GM10847 (cell line): Measurements from ENCODE around the gene RMP24.

Source experiments
- POLR2A ChIP-seq: IDR thresholded peaks from 2 replicates; pipeline ENCODE4 v1.6.1; 2011; ENCODE audit not compliant: insufficient read length; ENCODE audit errors: extremely low read depth

RMP24 gene

GRCh38 chr18:36006997-36007396 lies 34.5 kb downstream of the RMP24 start:
- no peak for TF ChIP-seq POLR2A

GRCh38 chr18:36009214-36009613 lies 36.7 kb downstream of the RMP24 start:
- no peak for TF ChIP-seq POLR2A

GRCh38 chr18:36012891-36013290 lies 40.4 kb downstream of the RMP24 start:
- no peak for TF ChIP-seq POLR2A

GRCh38 chr18:36015629-36016028 lies 43.1 kb downstream of the RMP24 start:
- TF ChIP-seq POLR2A: no peak

GRCh38 chr18:36017232-36017631 lies 44.8 kb downstream of the RMP24 start:
- no peak for TF ChIP-seq POLR2A

GRCh38 chr18:36020174-36020711 lies 47.8 kb downstream of the RMP24 start:
- no peak for TF ChIP-seq POLR2A

- no peak for TF ChIP-seq POLR2A
Observed at GRCh38 chr18:36023336-36023735, 50.9 kb downstream of the RMP24 start.

GRCh38 chr18:36025025-36025424 lies 52.5 kb downstream of the RMP24 start:
- TF ChIP-seq POLR2A: no peak

GRCh38 chr18:36028859-36029258 lies 56.4 kb downstream of the RMP24 start:
- no peak for TF ChIP-seq POLR2A
